Omental fat pad (tissue), 4 donors: ENCODE results near the gene RXFP4. TPM values are rescaled to one million over a fixed set of nuclear protein-coding genes. Genes with fewer than 3 reads are reported as not detected.

ENCODE experiments used
- ATAC-seq: fragments of 150-250 bp; one replicate; pipeline ENCODE4 v1.9.1; 2016; ENCODE audit warnings: mild to moderate bottlenecking, moderate library complexity; ENCODE audit not compliant: low FRiP score
- DNase-seq: peaks from one replicate; pipeline ENCODE4 v3.0.0-alpha.2; 2019; ENCODE audit warnings: low spot score
- CTCF ChIP-seq, 3 donors: fragments of 450-650 bp; IDR thresholded peaks; one replicate each; pipeline ENCODE4 v1.5.1; 2016 to 2017; ENCODE audit warnings: antibody characterized with exemption in 3 of 3, mild to moderate bottlenecking in 3 of 3, moderate library complexity in 2 of 3
- total RNA-seq, 4 donors: library from RNA; depleted of rRNA; stranded (reverse); fragments of >200 nt; gene quantifications; one replicate each; pipeline ENCODE4 v1.1.0, GENCODE V29; 2016

Gene RXFP4
- total RNA-seq, 4 donors from 2014 or later, result not detected

DNA sequence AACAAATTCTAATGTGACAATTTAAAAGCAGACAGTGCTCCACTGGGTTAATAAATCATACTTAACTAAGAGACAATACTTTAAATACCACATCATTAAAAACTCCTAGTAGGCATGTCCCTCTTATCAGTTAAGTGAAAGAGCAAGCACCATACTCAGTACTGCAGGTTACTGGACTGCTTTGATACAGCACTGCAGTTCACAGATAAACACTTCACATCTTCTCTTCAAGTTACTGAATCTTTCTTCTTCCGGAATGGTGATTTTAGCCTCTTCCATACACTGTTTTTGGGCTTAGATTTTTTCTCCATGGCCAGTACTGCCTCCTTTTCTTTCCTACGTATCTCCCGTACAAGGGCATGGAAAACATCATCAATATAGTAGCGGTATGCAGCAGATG lies 41.3 kb upstream of the RXFP4 start:
- no peak for TF ChIP-seq CTCF (IDR thresholded peaks at IDR 0.05)
- ATAC-seq, result no peak
- DNase-seq, result no peak

- no peak for ATAC-seq
- DNase-seq, result no peak
- no peak for TF ChIP-seq CTCF (IDR thresholded peaks at IDR 0.05)
Observed at GRCh38 chr1:155904261-155904660, 37.2 kb upstream of the RXFP4 start.

DNA sequence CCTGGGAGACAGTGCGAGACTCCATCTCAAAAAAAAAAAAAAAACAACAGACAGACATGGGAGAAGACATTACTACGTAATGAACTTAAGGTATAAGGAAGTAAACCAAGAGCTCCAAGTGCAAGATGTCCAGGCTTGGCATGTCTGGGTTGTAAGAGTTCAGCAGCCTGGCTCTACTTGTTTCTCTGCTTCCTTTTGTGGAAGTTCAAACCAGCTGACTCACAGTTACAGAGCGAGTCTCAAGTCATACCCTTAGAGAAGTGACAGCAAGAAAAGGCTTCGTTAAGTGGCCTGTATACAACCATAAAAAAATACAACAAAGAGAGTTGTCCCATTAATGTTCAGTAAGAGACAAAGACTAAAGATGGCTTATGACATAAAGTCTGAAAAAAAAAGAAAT lies 31.5 kb upstream of the RXFP4 start:
- ATAC-seq (no peak), DNase-seq (no peak)
- TF ChIP-seq CTCF (IDR thresholded peaks at IDR 0.05), result no peak

DNA sequence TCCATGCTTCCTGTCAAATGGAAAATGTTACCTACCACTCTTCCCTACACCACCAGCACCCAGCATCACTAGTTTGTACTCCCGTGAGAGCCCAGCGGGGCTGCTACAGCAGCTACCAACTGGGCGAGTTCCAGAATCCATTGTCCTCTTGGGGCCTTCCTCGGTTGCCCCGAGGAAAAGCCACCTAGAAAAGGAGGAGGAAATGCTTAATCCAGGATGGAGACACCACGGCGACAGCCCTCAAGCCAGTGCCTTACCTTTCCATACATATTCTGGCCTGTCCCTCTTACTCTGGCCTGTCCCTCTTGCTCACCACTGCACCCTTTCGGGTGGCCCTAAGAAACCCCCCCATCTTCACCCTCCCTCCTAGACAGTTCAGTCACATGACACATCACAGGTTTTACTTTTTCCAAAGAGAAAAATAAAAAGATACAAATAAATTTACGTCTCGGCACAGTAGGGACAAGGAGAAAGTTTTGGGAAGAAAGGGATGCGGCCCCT lies 30.8 kb upstream of the RXFP4 start:
- DNase-seq (no peak), ATAC-seq (peak; percentile 76)
- TF ChIP-seq CTCF (IDR thresholded peaks at IDR 0.05), result no peak

- TF ChIP-seq CTCF (IDR thresholded peaks at IDR 0.05), result no peak
- DNase-seq (peak; percentile 50), ATAC-seq (peak; percentile 92)
Observed at GRCh38 chr1:155911156-155912055, 30.0 kb upstream of the RXFP4 start, which contains the start of gene RIT1. TSS of gene RIT1 (minus strand) at chr1:155911349. CDS start at chr1:155910761, 588 bp downstream.

DNA sequence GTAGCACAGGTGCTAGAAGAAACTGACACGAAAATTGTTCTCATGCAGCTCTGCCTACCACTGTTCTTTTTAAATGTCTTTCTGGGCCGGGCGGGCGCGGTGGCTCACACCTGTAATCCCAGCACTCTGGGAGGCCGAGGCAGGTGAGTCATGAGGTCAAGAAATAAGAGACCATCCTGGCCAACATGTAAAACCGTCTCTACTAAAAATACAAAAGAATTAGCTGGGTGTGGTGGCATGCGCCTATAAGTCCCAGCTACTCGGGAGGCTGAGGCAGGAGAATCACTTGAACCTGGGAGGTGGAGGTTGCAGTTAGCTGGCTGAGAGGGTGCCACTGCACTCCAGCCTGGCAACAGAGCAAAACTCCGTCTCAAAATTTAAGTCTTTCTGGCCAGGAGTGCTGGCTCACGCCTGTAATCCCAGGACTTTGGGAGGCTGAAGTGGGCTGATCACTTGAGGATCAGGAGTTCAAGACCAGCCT lies 29.3 kb upstream of the RXFP4 start:
- DNase-seq (no peak), ATAC-seq (no peak)
- TF ChIP-seq CTCF (IDR thresholded peaks at IDR 0.05), result no peak
